ENCODE data around the gene TGM2. TPM values are rescaled to one million over a fixed set of nuclear protein-coding genes. Genes with fewer than 3 reads are reported as not detected.

Gene TGM2
- polyA plus RNA-seq, 2 of the 4 experiments (the other 2 are of a cell fraction), result 173 to 441 TPM

DNA sequence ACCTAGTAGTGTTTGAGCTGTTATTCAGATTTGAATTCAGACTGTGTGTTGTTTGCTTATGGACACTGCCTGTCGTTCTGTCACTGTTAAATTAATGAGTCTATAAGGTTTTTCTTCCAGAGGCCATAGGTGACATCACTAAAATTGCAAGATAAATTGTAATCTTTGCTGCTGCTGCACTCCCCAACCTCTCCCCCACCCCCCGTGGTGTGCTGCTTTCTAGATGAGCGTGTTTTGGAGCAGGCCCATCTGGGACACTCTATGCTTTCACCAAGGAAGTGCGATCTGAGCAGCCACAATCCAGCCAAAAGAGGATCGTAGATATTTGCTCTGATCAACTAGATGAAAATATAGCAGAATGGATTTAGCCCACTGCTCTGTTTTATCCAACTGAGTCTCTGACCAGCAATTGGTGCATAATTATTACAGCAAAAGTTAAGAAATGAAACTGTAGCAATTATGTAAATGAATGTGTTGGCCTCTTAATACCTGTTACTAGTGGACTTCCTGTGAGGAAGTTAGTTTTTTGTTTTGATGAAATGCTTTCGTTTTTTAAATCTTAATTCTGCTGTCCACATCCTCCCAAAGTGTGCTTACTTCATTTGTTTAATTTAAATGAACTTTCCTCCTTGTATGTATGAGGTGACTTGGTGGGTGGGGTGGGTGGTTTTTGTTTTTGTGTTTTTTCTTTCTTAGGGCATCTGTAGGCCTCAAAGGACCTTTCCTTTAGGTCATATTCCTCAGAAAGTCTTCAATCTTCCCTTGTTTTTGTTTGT is 73.4 kb downstream of the TGM2 start:
- Histone ChIP-seq H3K27ac (no peak overlapping the region), H3K4me3 (no peak overlapping the region), H3K4me1 (peaks cover 20% of the 10 kb centered on the region), H3K9me3 (no peaks in the 10 kb centered on the region), H3K4me2 (no peak overlapping the region)
- POLR2A ChIA-PET, result no interaction called here
- 78% methylated on average over 6 of the region's 6 CpGs for WGBS (ENCODE audit: missing lambda C conversion rate)
- DNase-seq (ENCODE audit: low read depth in 1 of 2, low spot score in 1 of 2) (no peak), ATAC-seq (no peak), FAIRE-seq (no peak)
- TF ChIP-seq CHD2 (IDR thresholded peaks at IDR 0.05; ENCODE audit: low read length, partially characterized antibody), result no peak
- no peak for TF ChIP-seq HOXB13 (CRISPR knock-in tag; IDR thresholded peaks at IDR 0.05; ENCODE audit: low read depth)
- TF ChIP-seq ZC3H11A (IDR thresholded peaks at IDR 0.05), result no peak
- TF ChIP-seq JUNB (IDR thresholded peaks at IDR 0.05), result no peak
- no peak for TF ChIP-seq RARB (CRISPR knock-in tag; IDR thresholded peaks at IDR 0.05)
- no peak for TF ChIP-seq HDAC2 (IDR thresholded peaks at IDR 0.05)
- TF ChIP-seq NR3C1 (IDR thresholded peaks at IDR 0.05), result no peak
- CTCF ChIA-PET, result interaction anchor here (1.0 to 4.0 kb wide), 8 partner anchors 9 to 131 kb away, joined by 3 to 23 read pairs (median 4); no protein-coding TSS in a partner anchor

DNA sequence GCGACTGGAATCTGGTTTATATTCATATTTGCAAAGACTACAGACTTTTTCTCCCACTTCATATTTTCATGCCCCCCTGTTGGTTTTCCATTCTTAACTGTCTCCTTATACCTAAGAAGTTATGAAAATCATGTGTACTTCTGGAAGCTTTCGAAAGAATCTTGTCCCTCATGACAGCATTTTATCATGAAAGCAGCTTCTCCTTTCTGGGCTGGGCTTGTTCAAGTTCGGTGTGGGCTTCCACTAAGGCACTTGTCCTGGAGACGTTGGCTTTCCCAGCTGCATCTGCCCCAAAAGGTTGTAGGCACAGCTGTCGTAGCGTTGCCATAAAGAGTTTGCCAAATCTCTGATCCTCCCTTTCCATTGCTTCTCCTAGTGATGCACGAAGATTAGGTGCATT is 75.0 kb downstream of the TGM2 start:
- ATAC-seq (no peak), FAIRE-seq (no peak), DNase-seq (ENCODE audit: low read depth in 1 of 2, low spot score in 1 of 2) (no peak)
- Histone ChIP-seq H3K4me3 (no peak overlapping the region), H3K4me2 (no peak overlapping the region), H3K9me3 (no peaks in the 10 kb centered on the region), H3K4me1 (peaks cover 15% of the 10 kb centered on the region), H3K27ac (no peak overlapping the region)
- CTCF ChIA-PET, result interaction anchor here (3.3 to 4.0 kb wide), 2 partner anchors 20 to 132 kb away, joined by 14 to 16 read pairs; no protein-coding TSS in a partner anchor
- TF ChIP-seq MAX (IDR thresholded peaks at IDR 0.05) (no peak), HMGXB4 (CRISPR knock-in tag; IDR thresholded peaks at IDR 0.05; ENCODE audit: borderline replicate concordance) (no peak), ZFP36 (IDR thresholded peaks at IDR 0.05; ENCODE audit: borderline replicate concordance, partially characterized antibody) (no peak), ZC3H11A (IDR thresholded peaks at IDR 0.05) (no peak), HOXA7 (CRISPR knock-in tag; IDR thresholded peaks at IDR 0.05) (no peak), RNF2 (IDR thresholded peaks at IDR 0.05; ENCODE audit: borderline replicate concordance, low read depth) (no peak), PHF8 (IDR thresholded peaks at IDR 0.05; ENCODE audit: borderline replicate concordance, low read depth) (no peak), JUNB (IDR thresholded peaks at IDR 0.05) (no peak), NFE2L2 (conservative IDR thresholded peaks at IDR 0.05; ENCODE audit: low read length) (no peak), HEYL (CRISPR knock-in tag; IDR thresholded peaks at IDR 0.05) (no peak), GATA3 (IDR thresholded peaks at IDR 0.05; ENCODE audit: borderline replicate concordance) (no peak), E2F6 (IDR thresholded peaks at IDR 0.05; ENCODE audit: borderline replicate concordance, low read depth) (no peak), JUN (IDR thresholded peaks at IDR 0.05) (no peak), ATOH8 (CRISPR knock-in tag; IDR thresholded peaks at IDR 0.05; ENCODE audit: low read depth) (no peak), CBX8 (IDR thresholded peaks at IDR 0.05) (no peak), MYC (IDR thresholded peaks at IDR 0.05; ENCODE audit: borderline replicate concordance, low read length) (no peak), BHLHE40 (IDR thresholded peaks at IDR 0.05; ENCODE audit: low read depth, low read length) (no peak), MAFK (IDR thresholded peaks at IDR 0.05; ENCODE audit: partially characterized antibody) (no peak), SMC3 (IDR thresholded peaks at IDR 0.05) (no peak)
- TF ChIP-seq, protein P1, sequence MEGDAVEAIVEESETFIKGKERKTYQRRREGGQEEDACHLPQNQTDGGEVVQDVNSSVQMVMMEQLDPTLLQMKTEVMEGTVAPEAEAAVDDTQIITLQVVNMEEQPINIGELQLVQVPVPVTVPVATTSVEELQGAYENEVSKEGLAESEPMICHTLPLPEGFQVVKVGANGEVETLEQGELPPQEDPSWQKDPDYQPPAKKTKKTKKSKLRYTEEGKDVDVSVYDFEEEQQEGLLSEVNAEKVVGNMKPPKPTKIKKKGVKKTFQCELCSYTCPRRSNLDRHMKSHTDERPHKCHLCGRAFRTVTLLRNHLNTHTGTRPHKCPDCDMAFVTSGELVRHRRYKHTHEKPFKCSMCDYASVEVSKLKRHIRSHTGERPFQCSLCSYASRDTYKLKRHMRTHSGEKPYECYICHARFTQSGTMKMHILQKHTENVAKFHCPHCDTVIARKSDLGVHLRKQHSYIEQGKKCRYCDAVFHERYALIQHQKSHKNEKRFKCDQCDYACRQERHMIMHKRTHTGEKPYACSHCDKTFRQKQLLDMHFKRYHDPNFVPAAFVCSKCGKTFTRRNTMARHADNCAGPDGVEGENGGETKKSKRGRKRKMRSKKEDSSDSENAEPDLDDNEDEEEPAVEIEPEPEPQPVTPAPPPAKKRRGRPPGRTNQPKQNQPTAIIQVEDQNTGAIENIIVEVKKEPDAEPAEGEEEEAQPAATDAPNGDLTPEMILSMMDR (IDR thresholded peaks at IDR 0.05), result no peak
- WGBS (ENCODE audit: missing lambda C conversion rate), result 85% methylated on average over 7 of the region's 7 CpGs
- POLR2A ChIA-PET, result no interaction called here
